GM21737 (cell line): ENCODE data around the gene NOLC1.
"Not testable (repeated sequence)": the region's sequence is repeated elsewhere in the genome, so short reads cannot be mapped to it uniquely, and the experiment has no call there.

Experiments used
- ATAC-seq: cut with Tn5 transposase; IDR thresholded peaks from one replicate; pipeline ENCODE4 v1.9.1; 2021; ENCODE audit warnings: mild to moderate bottlenecking, moderate library complexity; ENCODE audit not compliant: unreplicated experiment

The NOLC1 gene

DNA sequence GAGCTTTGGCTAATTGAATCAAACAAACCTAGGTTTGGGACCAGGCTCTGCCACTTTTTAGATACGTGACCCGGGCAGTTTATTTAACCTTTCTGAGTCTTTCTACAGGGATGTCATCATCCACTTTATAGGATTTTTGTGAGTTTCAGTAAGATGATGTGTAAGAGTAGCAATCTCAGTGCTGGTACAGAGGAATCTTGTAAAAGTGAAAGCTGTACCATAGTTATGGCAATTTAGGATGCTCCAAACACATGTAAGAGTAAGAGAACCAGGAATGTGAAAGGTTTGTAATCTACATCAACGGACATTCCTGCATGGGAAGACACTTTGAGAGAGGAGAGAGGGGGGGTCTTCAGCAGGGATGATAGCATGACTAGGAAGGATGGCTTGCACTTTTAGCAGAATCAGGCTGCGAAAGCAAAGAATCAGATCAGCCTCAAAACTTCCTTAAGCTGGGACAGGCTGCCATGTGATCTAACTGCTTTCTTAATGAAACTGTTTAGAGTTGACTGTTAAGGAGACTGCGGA lies 968 bp downstream of the NOLC1 start:
- no peak for ATAC-seq

DNA sequence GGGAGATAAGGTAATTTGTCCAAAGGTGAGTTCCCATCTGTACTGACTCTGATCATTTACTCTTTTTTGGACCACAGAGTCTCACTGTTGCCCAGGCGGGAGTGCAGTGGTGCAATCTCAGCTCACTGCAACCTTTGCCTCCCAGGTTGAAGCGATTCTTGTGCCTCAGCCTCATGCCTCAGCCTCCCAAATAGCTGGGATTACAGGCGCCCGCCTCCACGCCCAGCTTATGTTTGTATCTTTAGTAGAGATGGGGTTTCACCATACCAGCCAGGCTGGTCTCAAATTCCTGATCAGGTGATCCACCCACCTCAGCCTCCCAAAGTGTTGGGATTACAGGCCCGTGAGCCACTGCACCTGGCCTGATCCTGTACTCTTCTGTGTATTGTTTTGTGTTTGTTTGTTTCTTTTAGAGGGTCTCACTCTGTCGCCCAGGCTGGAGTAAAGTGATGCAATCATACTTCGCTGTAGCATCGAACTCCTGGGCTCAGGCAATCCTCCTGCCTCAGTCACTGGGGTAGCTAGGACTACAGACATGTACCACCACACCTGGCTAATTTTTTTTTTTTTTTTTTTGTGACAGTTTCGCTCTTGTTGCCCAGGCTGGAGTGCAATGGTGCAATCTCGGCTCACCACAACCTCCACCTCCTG lies 2.4 kb downstream of the NOLC1 start:
- no peak for ATAC-seq

DNA sequence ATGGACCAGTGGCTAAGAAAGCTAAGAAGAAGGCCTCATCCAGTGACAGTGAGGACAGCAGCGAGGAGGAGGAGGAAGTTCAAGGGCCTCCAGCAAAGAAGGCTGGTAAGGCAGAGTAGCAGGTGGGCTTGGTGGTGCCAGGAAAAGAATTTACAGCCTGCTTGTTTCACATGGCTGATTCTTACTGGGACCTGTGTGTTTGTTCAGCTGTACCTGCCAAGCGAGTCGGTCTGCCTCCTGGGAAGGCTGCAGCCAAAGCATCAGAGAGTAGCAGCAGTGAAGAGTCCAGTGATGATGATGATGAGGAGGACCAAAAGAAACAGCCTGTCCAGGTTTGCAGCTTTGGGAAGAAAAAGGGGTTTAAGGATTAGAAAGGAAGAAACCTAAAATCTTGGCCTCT lies 5.0 kb downstream of the NOLC1 start:
- ATAC-seq: no peak

DNA sequence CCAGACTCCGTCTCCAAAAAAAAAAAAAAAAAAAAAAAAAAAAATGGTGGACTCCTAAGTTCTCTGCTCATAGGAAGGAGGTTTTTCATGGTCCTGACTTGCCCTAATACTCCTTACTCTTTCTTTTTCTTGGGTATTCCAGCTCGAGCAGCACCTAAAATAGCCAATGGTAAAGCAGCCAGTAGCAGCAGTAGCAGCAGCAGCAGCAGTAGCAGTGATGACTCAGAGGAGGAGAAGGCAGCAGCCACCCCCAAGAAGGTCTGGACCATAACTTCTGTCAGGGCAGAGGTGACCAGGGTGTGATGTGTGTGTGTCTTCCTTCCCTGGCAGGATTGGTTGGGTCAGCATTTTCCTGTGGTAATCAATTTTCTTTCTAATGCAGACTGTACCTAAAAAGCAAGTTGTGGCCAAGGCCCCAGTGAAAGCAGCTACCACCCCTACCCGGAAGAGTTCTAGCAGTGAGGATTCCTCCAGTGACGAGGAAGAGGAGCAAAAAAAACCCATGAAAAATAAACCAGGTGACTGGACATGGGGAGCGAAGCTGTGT lies 6.9 kb downstream of the NOLC1 start:
- no peak for ATAC-seq

DNA sequence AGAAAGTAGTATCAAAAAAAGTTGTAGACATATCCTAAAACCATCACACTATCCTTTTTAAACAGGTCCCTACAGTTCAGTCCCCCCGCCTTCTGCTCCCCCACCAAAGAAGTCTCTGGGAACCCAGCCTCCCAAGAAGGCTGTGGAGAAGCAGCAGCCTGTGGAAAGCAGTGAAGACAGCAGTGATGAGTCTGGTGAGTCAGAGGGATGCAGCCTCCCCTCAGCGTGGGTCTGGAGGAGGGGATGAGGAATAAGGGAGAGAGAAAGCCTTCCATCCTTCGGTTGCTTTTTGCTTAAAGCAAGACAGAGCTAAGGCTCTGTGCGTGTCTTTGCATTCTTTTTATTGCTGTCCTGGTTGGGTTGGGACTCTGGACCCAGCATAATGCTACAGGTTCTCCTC lies 7.6 kb downstream of the NOLC1 start:
- ATAC-seq: no peak

DNA sequence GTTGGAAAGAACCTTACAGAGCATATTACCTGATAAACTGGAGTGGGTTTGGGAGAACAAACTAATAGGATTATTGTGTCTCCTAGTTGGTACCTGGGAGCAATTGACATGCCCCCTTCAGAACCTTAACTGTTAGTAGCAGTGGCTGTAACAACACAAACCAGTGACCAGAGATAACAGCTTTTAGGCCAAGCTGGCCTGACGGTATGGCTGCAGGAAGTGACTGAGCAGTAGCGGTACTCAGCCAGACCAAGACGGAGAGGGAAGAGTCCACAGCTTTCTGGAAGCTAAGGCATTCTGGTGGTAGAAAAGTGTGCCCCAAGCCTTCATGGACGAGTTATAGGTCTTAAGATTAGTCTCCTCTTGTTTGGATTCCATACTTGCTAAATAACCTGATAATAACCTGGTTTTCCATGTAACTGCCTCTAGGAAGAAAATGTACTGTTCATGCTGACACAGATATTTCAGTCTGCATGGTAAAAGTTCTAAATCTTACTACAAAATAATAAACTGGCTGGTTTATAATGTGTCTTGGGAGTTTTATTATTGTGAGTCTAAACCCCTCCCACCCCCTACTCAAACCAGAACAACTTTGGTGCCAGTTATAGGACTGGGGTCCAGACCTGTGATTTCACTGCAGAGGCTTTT lies 11.3 kb downstream of the NOLC1 start:
- ATAC-seq: no peak

DNA sequence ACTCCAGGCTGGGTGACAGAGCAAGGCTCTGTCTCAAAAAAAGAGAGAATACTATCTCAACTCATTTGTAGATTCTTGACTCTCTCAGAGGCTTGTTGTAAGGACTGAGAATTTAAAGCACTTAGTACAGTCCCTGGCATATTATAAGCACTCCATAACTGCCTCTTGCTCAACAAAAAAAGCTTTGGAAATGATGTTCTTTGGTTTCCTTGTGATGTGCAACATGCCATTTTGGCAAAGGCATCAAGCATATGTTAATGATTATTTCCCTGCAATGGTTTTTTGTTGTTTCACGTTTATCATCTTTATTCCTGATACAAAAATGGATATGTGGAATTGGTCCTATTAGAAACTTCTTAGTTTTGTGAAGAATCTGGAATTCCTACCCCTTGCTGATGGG lies 15.7 kb downstream of the NOLC1 start:
- ATAC-seq: no peak

DNA sequence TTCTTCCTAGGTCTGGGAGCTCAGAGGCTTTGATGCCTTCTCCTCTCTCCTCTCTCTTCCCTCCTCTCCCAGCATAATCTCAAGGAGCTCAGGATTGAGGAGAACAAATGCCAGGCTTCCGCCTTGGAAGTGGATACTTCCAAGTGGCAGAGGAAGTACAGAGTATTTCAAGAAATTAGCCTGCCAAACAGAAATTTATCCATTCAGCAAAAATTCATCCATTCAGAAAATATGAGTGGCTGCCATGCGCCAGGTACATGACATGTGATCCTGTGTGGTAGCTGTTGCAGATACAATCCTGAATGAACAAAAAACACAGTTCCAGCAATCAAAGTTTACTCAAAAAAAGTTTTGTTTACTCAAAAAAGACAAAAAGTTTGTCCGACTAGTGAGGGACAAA lies 18.4 kb downstream of the NOLC1 start:
- no peak for ATAC-seq

DNA sequence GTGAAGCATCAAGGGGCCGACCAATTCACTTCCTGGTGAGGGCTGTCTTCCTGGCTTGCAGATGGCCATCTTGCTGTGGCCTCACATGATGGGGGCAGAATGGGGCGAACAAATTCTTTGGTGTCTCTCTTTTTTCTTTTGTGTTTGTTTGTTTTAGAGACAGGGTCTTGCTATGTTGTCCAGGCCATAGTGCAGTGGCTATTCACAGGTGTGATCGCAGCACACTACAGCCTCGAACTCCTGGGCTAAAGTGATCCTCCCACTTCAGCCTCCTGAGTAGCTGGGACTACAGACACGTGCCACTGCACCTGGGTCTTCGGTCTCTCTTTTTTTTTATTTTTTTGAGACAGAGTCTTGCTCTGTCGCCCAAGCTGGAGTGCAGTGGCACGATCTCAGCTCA lies 20.1 kb downstream of the NOLC1 start:
- ATAC-seq: no peak

DNA sequence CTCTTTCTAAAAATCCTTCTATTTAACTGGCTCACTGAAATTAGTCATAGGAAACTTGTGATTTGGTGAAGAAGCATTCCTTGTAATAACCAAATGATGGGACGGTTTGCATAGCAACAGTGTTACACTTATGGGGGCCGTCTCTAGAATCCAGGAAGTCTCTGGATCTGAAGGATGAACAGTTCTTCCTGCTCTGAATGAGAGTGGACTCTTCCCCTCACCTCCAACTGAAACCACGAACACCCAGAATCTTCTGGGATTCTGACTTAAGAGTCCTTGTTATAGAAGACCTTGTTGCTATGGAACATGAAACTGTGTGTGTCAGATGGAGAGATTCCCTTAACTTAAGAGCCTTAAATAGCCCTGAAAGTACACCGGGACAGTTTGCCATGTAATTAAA lies 23.2 kb downstream of the NOLC1 start:
- ATAC-seq: no peak

DNA sequence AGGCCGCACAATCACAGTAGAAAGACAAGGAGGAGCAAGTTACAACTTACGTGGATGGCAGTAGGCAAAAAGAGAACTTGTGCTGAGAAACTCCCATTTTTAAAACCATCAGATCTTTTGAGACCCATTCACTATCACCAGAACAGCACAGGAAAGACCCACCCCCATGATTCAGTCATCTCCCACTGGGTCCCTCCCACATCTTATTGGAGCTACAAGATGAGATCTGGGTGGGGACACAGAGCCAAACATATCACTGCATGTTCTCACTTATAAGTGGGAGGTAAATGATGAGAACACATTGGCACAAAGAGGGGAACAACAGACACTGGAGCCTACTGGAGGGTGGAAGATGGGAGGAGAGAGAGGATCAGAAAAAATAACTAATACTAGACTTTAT lies 32.4 kb downstream of the NOLC1 start:
- no peak for ATAC-seq

DNA sequence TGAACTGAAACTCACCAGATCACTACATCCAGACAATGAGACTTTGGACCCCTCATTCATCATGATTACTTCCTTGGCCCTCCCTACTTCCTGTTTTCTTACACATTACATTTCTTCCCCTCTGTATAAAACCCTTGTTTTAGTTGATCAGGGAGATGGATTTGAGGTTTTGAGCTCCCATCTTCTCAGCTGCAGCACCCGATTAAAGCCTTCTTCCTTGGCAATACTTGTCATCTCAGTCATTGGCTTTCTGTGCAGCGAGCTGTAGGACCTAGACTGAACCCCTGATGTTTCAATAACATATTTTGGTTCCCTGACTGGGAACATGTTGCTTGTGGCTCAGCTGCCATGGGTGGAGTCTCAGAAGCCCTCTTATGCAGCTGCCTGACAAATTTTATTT lies 33.1 kb downstream of the NOLC1 start:
- ATAC-seq: no peak

DNA sequence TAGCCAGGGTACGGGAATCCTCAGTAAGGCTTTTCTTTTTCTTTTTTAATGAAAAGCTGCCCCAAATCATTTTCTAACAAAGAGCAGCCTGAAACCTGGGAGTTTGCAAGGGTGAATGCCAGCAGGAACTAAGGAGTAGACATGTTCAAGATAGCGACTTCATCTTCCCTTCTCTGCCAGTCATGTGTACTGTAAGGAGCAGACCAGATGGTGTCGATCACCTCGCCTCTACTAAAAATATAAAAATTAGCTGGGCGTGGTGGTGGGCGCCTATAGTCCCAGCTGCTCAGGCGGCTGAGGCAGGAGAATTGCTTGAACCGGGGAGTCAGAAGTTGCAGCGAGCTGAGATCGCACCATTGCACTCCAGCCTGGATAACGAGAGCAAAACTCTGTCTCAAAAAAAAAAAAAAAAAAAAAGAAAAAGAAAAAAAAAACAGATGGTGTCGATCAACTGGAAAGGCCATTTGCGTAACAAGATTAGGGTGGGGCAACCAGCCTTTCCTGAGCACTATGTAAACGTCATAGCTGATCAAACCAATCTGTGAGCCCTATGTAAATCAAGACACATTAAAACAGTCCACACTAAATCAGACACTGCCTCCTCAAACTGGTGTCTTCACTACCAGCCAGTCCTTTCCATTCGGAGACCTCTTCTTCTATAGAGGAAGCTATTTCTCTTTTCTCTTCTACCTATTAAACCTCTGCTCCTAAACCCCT lies 33.8 kb downstream of the NOLC1 start:
- ATAC-seq: no peak

DNA sequence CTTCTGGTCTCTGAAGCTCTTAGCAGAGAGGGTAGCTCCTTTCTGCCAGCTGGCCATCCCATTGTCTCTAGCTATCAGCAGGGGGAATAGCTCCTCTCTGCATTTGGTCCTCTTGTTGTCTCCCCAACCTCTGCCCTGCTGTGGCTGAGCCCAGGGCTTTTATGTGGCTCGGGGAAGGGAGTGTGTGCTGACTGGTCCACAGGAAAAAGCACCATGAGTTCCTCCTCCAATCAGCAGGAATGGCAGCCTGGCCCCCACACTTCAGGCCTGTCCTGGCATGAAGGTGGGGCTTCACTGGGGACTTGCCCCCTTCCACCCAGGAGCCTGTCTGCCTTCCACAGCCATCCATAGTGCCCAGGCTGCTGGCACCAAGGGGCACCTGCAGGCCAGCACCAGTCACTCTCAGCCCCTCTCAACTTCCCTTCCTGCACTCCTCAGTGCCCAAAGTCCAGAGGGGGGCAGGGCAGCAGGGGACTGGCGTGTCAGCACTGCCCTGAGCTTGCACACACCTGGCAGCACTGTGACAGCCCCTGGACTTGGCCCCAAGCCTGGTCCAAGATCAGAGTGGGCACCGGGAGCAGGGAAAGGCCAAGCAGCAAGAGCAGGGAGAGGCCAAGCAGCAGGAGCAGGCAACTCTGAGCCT lies 36.2 kb downstream of the NOLC1 start:
- no peak for ATAC-seq

DNA sequence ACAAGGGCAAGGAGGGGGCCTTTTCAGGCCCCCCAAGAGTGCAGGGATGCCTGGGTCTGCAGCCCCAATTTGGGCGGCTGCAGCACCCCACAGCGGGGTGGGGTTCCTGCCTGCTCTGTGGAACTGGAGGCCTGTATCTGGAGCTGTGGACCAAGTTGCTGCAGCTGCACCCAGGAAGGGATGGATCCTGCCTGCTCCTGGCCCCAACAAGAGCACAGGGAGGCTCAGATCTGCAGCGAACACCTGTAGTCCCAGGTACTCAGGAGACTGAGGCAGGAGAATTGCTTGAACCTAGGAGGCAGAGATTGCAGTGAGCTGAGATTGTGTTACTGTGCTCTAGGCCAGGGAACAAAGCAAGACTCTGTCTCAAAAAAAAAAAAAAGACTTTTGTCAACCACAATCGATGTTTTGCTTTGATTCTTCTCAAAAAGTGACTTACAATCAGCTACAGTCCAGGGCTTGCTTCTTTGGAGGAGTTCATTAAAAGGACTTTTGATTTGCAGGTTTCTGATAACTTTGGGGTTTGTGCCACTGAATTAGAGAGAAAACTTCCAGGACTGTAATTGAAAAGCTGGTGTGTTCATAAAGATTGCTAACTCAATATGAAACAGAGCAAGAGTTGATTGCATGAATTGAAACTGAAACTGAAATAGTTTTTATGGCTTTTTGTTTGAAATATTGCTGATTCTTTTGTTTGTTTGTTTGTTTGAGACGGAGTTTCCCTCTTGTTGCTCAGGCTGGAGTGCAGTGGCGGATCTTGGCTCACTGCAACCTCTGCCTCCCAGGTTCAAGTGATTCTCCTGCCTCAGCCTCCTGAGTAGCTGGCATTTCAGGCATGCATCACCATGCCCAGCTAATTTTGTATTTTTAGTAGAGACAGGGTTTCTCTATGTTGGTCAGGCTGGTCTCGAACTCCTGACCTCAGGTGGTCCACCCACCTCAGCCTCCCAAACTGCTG lies 37.0 kb downstream of the NOLC1 start:
- ATAC-seq: not testable (repeated sequence)

DNA sequence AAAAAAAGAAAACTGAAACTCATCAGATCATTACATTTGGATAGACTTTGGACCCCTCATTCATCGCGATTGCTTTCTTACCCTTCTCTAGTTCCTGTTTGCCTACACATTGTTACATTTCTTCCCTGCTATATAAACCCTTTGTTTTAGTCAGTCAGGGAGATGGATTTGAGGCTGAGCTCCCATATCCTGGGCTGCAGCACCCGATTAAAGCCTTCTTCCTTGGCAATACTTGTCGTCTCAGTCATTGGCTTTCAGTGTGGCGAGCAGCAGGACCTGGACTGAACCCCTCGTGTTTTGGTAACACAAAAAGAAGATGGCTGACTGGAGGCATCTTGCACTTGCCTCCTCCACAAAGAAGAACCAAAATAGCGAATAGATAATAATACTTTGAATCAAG lies 39.8 kb downstream of the NOLC1 start:
- ATAC-seq: no peak

DNA sequence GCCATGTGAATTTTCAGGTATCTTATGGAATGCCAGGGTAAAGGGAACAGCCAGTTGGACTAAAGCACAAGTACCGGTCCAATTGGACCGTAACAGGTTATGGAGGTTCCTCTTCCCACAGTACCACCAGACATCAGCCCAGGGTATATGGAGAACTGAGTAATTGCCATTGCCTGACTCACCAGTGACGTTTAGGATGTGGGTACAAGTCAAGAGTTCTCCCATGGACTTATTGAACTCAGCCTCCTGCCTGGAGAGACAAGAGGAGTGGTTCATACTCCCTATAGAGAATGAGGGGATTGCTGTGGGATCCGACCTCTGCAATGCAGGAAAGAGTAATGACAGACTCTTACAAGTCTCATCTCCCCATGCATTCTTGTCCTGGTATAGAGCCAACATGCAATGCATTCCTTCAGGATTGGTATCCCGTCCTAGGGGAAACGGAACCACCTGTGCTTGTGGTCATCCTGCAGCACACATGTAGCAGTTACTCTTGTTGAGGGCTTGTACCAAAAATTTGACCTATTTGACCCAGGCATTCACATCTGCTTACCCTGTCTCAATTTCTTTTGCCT lies 43.2 kb downstream of the NOLC1 start:
- no peak for ATAC-seq

DNA sequence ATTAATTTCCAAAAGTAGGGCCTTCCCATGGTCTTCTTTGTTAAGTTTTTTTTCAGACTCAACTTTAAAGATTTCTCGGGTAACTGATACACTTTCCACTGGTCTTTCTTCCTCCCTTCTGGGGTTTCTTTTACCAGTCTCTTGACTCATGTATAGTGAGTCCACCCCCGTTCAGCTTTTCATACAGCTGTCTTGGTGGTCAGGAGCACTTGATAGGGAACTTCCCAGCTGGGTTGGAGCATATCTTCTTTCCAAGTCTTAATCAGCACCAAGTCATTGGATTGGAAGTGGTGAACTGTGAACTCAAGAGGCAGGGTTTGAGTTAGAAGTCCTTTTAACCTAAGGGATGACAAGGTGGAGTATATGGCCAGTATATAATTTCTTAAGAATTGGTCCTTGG lies 44.7 kb downstream of the NOLC1 start:
- ATAC-seq: no peak

DNA sequence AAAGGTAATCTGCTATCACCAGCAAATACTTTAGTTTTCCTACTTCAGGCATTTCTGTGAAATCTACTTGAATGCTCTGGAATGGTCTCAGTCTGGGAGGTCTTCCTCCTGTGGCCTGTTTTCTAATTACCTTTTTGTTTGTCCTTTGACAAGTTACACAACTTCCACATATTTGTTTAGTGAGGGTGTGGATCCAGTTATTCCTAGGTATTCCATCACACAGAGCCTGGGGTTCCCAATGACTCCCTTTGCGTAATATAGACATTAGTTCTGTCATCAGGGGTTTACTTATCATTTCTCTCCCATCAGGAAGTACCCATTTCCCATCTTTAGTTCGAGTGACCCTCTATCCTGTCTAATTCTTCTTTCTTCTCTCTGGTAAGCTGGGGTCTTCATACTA lies 45.8 kb downstream of the NOLC1 start:
- no peak for ATAC-seq
